Measurements from ENCODE around the gene FIS1.

- TF ChIP-seq TAF1 (IDR thresholded peaks at IDR 0.05; ENCODE audit: borderline replicate concordance, low read depth, low read length) (no peak), CTCF (IDR thresholded peaks at IDR 0.05) (no peak), MAX (IDR thresholded peaks at IDR 0.05; ENCODE audit: low read depth) (no peak), YY1 (IDR thresholded peaks at IDR 0.05; ENCODE audit: low read depth) (no peak), GATA2 (CRISPR knock-in tag; IDR thresholded peaks at IDR 0.05) (no peak), EP300 (IDR thresholded peaks at IDR 0.05; ENCODE audit: borderline replicate concordance in 1 of 2, low read depth in 1 of 2, low read length in 1 of 2) (no peak), USF1 (IDR thresholded peaks at IDR 0.05; ENCODE audit: borderline replicate concordance, low read depth) (no peak), JUND (IDR thresholded peaks at IDR 0.05) (no peak), RAD21 (IDR thresholded peaks at IDR 0.05; ENCODE audit: low read length) (no peak), NRF1 (IDR thresholded peaks at IDR 0.05; ENCODE audit: low read depth, low read length) (no peak), GABPA (IDR thresholded peaks at IDR 0.05; ENCODE audit: low read depth) (no peak), POLR2AphosphoS5 (IDR thresholded peaks at IDR 0.05; ENCODE audit: low read depth, low read length) (no peak)
Observed at GRCh38 chr7:101201695-101202602, 42.9 kb downstream of the FIS1 start.

All from SK-N-SH (cell line).